AG09309 (cell line): ENCODE data around the gene ZC3H7B.

Experiments used
- DNase-seq: peaks from one replicate; pipeline ENCODE4 v3.0.0-alpha.2; 2010; ENCODE audit warnings: low read depth
- H3K4me3 ChIP-seq: 2 replicates; pipeline ENCODE4 v1.5.1; 2011; ENCODE audit warnings: mild to moderate bottlenecking, low read depth, low read length, moderate library complexity; ENCODE audit not compliant: control insufficient read depth
- CTCF ChIP-seq: IDR thresholded peaks from 2 replicates; pipeline ENCODE4 v1.5.1; 2011; ENCODE audit warnings: mild to moderate bottlenecking, low read depth, low read length, inconsistent platforms; ENCODE audit not compliant: insufficient read depth, control insufficient read depth; ENCODE audit errors: missing control alignments

ZC3H7B gene

GRCh38 chr22:41353862-41354575 is 52.7 kb downstream of the ZC3H7B start:
- no peak overlapping the region for H3K4me3 ChIP-seq
- TF ChIP-seq CTCF, result no peak
- no peak for DNase-seq

- H3K4me3 ChIP-seq, result no peak overlapping the region
- DNase-seq, result no peak
- TF ChIP-seq CTCF, result no peak
Observed at GRCh38 chr22:41354979-41355378, 53.7 kb downstream of the ZC3H7B start.

- DNase-seq, result no peak
- no peak for TF ChIP-seq CTCF
- no peak overlapping the region for H3K4me3 ChIP-seq
Observed at GRCh38 chr22:41355895-41356294, 54.6 kb downstream of the ZC3H7B start.

- no peak overlapping the region for H3K4me3 ChIP-seq
- no peak for DNase-seq
- no peak for TF ChIP-seq CTCF
Observed at GRCh38 chr22:41356430-41357028, 55.2 kb downstream of the ZC3H7B start.

GRCh38 chr22:41357191-41357590 is 55.9 kb downstream of the ZC3H7B start:
- no peak for DNase-seq
- H3K4me3 ChIP-seq, result no peak overlapping the region
- TF ChIP-seq CTCF, result no peak

GRCh38 chr22:41358927-41359326 is 57.6 kb downstream of the ZC3H7B start:
- DNase-seq, result no peak
- TF ChIP-seq CTCF, result no peak
- no peak overlapping the region for H3K4me3 ChIP-seq
